CD14-positive monocyte (primary cell): Measurements from ENCODE around the gene SAMD14. TPM values are rescaled to one million over a fixed set of nuclear protein-coding genes. Genes with fewer than 3 reads are reported as not detected.
A peak's percentile ranks its signal among the peaks of the same experiment; 100 is the strongest.

Source experiments
- DNase-seq, 3 donors: peaks; one replicate each; pipeline ENCODE4 v3.0.0-alpha.2; 2011 to 2022
- H2AFZ ChIP-seq: 2 replicates; pipeline ENCODE4 v1.6.0; 2012; ENCODE audit warnings: mild to moderate bottlenecking, low read depth, low read length, inconsistent platforms; ENCODE audit not compliant: insufficient read depth, poor library complexity, severe bottlenecking
- H3K27ac ChIP-seq, 2 donors: 1 replicate in 1 of 2; 2 replicates in 1 of 2; pipeline ENCODE4 v1.5.1; 2012 to 2013; ENCODE audit warnings: low read length in 2 of 2, control low read depth in 1 of 2, inconsistent platforms in 1 of 2, low read depth in 1 of 2, mild to moderate bottlenecking in 1 of 2
- H3K27me3 ChIP-seq, 2 donors: one replicate each; pipeline versions ENCODE4 v1.6.0 to v1.6.1; 2011 to 2013; ENCODE audit warnings: low read length in 2 of 2; ENCODE audit not compliant: control insufficient read depth in 2 of 2, insufficient read depth in 2 of 2
- H3K36me3 ChIP-seq, 2 donors: replicated peaks in 1 of 2; 1 replicate in 1 of 2; 2 replicates in 1 of 2; pipeline versions ENCODE4 v1.5.1 to v1.6.1; 2012 to 2013; ENCODE audit warnings: low read length in 2 of 2, control low read depth in 1 of 2, inconsistent platforms in 1 of 2, mild to moderate bottlenecking in 1 of 2; ENCODE audit not compliant: insufficient read depth in 2 of 2, control insufficient read depth in 1 of 2
- H3K4me1 ChIP-seq, 2 donors: 1 replicate in 1 of 2; 2 replicates in 1 of 2; pipeline versions ENCODE4 v1.5.1 to v1.6.1; 2012 to 2013; ENCODE audit warnings: low read length in 2 of 2, control low read depth in 1 of 2, inconsistent platforms in 1 of 2, mild to moderate bottlenecking in 1 of 2, moderate library complexity in 1 of 2; ENCODE audit not compliant: insufficient read depth in 2 of 2, control insufficient read depth in 1 of 2
- H3K4me2 ChIP-seq: replicated peaks from 2 replicates; pipeline ENCODE3; 2012; ENCODE audit warnings: low read length, moderate library complexity, mild to moderate bottlenecking; ENCODE audit not compliant: poor library complexity, severe bottlenecking; ENCODE audit errors: extremely low read depth
- H3K4me3 ChIP-seq, 3 experiments: fragments of 200-600 bp in 1 of 3; sonication (generic) in 1 of 3; replicated peaks in 1 of 3; 1 replicate in 2 of 3; 2 replicates in 1 of 3; pipeline ENCODE4 v1.5.1; 2011 to 2013; ENCODE audit warnings: low read length in 3 of 3, mild to moderate bottlenecking in 3 of 3, control low read depth in 2 of 3, low read depth in 2 of 3, inconsistent platforms in 1 of 3, moderate library complexity in 1 of 3
- H3K79me2 ChIP-seq: 2 replicates; pipeline ENCODE4 v1.6.0; 2012; ENCODE audit warnings: mild to moderate bottlenecking, control low read depth, inconsistent platforms, low read length, moderate library complexity; ENCODE audit not compliant: insufficient read depth
- H3K9ac ChIP-seq: 2 replicates; pipeline ENCODE4 v1.6.0; 2017; ENCODE audit warnings: low read length, mild to moderate bottlenecking; ENCODE audit not compliant: insufficient read depth, poor library complexity, severe bottlenecking
- H3K9me3 ChIP-seq, 2 donors: replicated peaks in 1 of 2; 1 replicate in 1 of 2; 2 replicates in 1 of 2; pipeline versions ENCODE4 v1.5.1 to v1.6.1; 2012 to 2013; ENCODE audit warnings: low read length in 2 of 2, control low read depth in 1 of 2; ENCODE audit not compliant: control insufficient read depth in 1 of 2, insufficient read depth in 1 of 2
- H4K20me1 ChIP-seq: 2 replicates; pipeline ENCODE4 v1.6.0; 2012; ENCODE audit warnings: mild to moderate bottlenecking, low read length, control low read depth, moderate library complexity; ENCODE audit not compliant: insufficient read depth
- H3K27ac Mint-ChIP-seq, 7 donors: one replicate each; pipeline ENCODE4 v1.8.0; 2020; ENCODE audit warnings: mild to moderate bottlenecking in 7 of 7, mixed read lengths in 7 of 7, moderate library complexity in 6 of 7, inconsistent platforms in 2 of 7
- H3K27me3 Mint-ChIP-seq, 3 donors: one replicate each; pipeline ENCODE4 v1.8.0; 2021 to 2022; ENCODE audit warnings: low read depth in 3 of 3, mild to moderate bottlenecking in 3 of 3, mixed read lengths in 3 of 3, moderate library complexity in 3 of 3, inconsistent platforms in 1 of 3
- H3K36me3 Mint-ChIP-seq, 2 donors: one replicate each; pipeline ENCODE4 v1.8.0; 2020; ENCODE audit warnings: mixed read lengths in 2 of 2, inconsistent platforms in 1 of 2, mild to moderate bottlenecking in 1 of 2
- H3K4me1 Mint-ChIP-seq: one replicate; pipeline ENCODE4 v1.8.0; 2020; ENCODE audit warnings: mild to moderate bottlenecking, mixed read lengths
- H3K4me3 Mint-ChIP-seq, 2 donors: one replicate each; pipeline ENCODE4 v1.8.0; 2020; ENCODE audit warnings: mild to moderate bottlenecking in 2 of 2, mixed read lengths in 2 of 2, moderate library complexity in 1 of 2
- H3K9me3 Mint-ChIP-seq, 7 donors: one replicate each; pipeline ENCODE4 v1.8.0; 2020 to 2022; ENCODE audit warnings: mixed read lengths in 7 of 7, mild to moderate bottlenecking in 6 of 7, moderate library complexity in 6 of 7, inconsistent platforms in 2 of 7
- WGBS: methylation state at CpG from one replicate; pipeline ENCODE4 v1.1.5; 2013; ENCODE audit warnings: missing lambda C conversion rate; ENCODE audit not compliant: insufficient coverage; 5-methylcytosine and 5-hydroxymethylcytosine counted together
- intact Hi-C, 2 donors: fragments of 100-400 bp; cut with micrococcal nuclease; formaldehyde crosslinking; loops; one replicate each; pipeline versions ENCODE4 v1.15.0 to v1.15.1; 2023
- polyA plus RNA-seq, 3 donors: library from polyadenylated mRNA; depleted of rRNA in 1 of 3; unstranded in 2 of 3; stranded (reverse) in 1 of 3; fragments of 300-500 nt in 2 of 3; fragments of >200 nt in 1 of 3; fragmentation: Illumina TruSeq in 2 of 3; gene quantifications; 1 replicate in 2 of 3; 2 replicates in 1 of 3; pipeline ENCODE4 v1.2.3, GENCODE V29; 2012 to 2021
- TF ChIP-seq, protein P1 (sequence below): fragments of 200-600 bp; IDR thresholded peaks from one replicate; pipeline ENCODE4 v1.8.0; 2022; ENCODE audit warnings: antibody characterized with exemption, mild to moderate bottlenecking

Gene SAMD14
- polyA plus RNA-seq, 3 donors = 0.09 TPM; not detected in 2

DNA sequence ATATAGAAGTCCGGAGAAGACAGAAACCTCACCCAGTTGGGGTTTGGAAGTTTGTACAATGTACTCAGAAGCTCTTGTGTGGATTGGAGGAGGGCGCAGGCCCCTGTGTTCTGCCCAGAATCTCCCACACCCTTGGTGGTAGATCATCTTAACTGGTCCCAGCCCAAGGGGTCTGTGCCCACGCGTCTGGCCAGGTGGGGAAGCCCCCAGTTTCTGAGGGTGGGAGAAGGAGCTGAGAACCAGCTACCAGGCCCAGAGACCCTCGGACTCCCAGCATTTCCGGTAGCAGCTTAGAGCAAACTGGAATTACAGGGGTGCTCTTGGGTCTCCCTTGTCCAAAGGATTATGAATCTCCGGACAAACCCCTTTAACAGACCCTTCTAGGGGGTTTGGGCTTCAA, 22.8 kb upstream of the SAMD14 start:
- peaks cover 41% of the 10 kb centered on the region for H3K4me1 Mint-ChIP-seq
- H3K27me3 ChIP-seq = no peaks in the 10 kb centered on the region
- no peak overlapping the region for H2AFZ ChIP-seq
- H3K9me3 Mint-ChIP-seq = peaks cover 0 to 1% (median 0%) of the 10 kb centered on the region in 7 donors
- H3K9ac ChIP-seq = no peak overlapping the region
- peaks cover 51% of the 10 kb centered on the region for H3K79me2 ChIP-seq
- H3K4me3 ChIP-seq = peak overlapping the region in 1 of 3 experiments; percentile 100
- peaks cover 44% of the 10 kb centered on the region for H4K20me1 ChIP-seq
- H3K4me2 ChIP-seq = peak overlapping the region; percentile 99
- no peaks in the 10 kb centered on the region for H3K9me3 ChIP-seq
- peak overlapping the region in 1 of 2 donors; percentile 92 for H3K4me3 Mint-ChIP-seq
- peaks cover 2 to 4% (median 2%) of the 10 kb centered on the region in 3 donors for H3K27me3 Mint-ChIP-seq
- intact Hi-C loops = no loop called here
- H3K4me1 ChIP-seq = peaks cover 41 to 52% of the 10 kb centered on the region in 2 donors
- H3K27ac Mint-ChIP-seq = peak overlapping the region in 1 of 7 donors; percentile 97
- no peaks in the 10 kb centered on the region for H3K36me3 ChIP-seq
- no peak overlapping the region for H3K27ac ChIP-seq
- H3K36me3 Mint-ChIP-seq = no peaks in the 10 kb centered on the region
- 83% methylated on average over 3 of the region's 7 CpGs for WGBS
- TF ChIP-seq, protein P1, sequence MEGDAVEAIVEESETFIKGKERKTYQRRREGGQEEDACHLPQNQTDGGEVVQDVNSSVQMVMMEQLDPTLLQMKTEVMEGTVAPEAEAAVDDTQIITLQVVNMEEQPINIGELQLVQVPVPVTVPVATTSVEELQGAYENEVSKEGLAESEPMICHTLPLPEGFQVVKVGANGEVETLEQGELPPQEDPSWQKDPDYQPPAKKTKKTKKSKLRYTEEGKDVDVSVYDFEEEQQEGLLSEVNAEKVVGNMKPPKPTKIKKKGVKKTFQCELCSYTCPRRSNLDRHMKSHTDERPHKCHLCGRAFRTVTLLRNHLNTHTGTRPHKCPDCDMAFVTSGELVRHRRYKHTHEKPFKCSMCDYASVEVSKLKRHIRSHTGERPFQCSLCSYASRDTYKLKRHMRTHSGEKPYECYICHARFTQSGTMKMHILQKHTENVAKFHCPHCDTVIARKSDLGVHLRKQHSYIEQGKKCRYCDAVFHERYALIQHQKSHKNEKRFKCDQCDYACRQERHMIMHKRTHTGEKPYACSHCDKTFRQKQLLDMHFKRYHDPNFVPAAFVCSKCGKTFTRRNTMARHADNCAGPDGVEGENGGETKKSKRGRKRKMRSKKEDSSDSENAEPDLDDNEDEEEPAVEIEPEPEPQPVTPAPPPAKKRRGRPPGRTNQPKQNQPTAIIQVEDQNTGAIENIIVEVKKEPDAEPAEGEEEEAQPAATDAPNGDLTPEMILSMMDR = no peak
- DNase-seq = no peak

- Histone ChIP-seq H3K27ac (peak overlapping the region; percentile 76 to 83), H3K9me3 (no peaks in the 10 kb centered on the region), H3K79me2 (peaks cover 58% of the 10 kb centered on the region), H3K27me3 (no peaks in the 10 kb centered on the region), H2AFZ (peak overlapping the region; percentile 79), H3K4me3 (peak overlapping the region; percentile 83 to 100 (median 86)), H3K9ac (peak overlapping the region; percentile 65), H3K36me3 (no peaks in the 10 kb centered on the region), H4K20me1 (peaks cover 51% of the 10 kb centered on the region), H3K4me2 (peak overlapping the region; percentile 99), H3K4me1 (peaks cover 47 to 59% of the 10 kb centered on the region in 2 donors)
- 0% methylated on average over 7 of the region's 12 CpGs for WGBS
- Mint-ChIP-seq H3K27me3 (peaks cover 2 to 4% (median 2%) of the 10 kb centered on the region in 3 donors), H3K36me3 (peaks cover 3 to 5% of the 10 kb centered on the region in 2 donors), H3K4me3 (peak overlapping the region; percentile 92 to 96), H3K9me3 (peaks cover 0 to 4% (median 0%) of the 10 kb centered on the region in 7 donors), H3K27ac (peak overlapping the region; percentile 88 to 97 (median 95)), H3K4me1 (peaks cover 45% of the 10 kb centered on the region)
- TF ChIP-seq, protein P1 = no peak
- peak; percentile 44 to 61 (median 60) for DNase-seq
- intact Hi-C loops = no loop called here
Measured at GRCh38 chr17:50151937-50152547, 22.1 kb upstream of the SAMD14 start.
